GM12873 (cell line): ENCODE measurements around the gene OR4F6.

Experiments
- CTCF ChIP-seq: IDR thresholded peaks from 2 replicates; pipeline ENCODE4 v1.5.1; 2012; ENCODE audit warnings: low read depth, mild to moderate bottlenecking, moderate library complexity, low read length, control low read depth; ENCODE audit not compliant: insufficient read depth; ENCODE audit errors: missing control alignments

The OR4F6 gene

GRCh38 chr15:101795455-101795854 lies 7.9 kb upstream of the OR4F6 start:
- no peak for TF ChIP-seq CTCF

- no peak for TF ChIP-seq CTCF
These were observed 3.6 kb upstream of the OR4F6 start for GRCh38 chr15:101799665-101800064.

- TF ChIP-seq CTCF: no peak
These were observed 2.3 kb upstream of the OR4F6 start for GRCh38 chr15:101801048-101801447.

GRCh38 chr15:101803676-101804075 lies 367 bp downstream of the OR4F6 start:
- no peak for TF ChIP-seq CTCF

GRCh38 chr15:101804375-101804774 lies 1.1 kb downstream of the OR4F6 start:
- TF ChIP-seq CTCF: no peak

GRCh38 chr15:101804941-101805340 lies 1.6 kb downstream of the OR4F6 start:
- TF ChIP-seq CTCF: no peak

GRCh38 chr15:101805605-101806345 lies 2.5 kb downstream of the OR4F6 start:
- TF ChIP-seq CTCF: no peak
